HG02571 (cell line): ENCODE results near the gene ACAP2.
"Not testable (repeated sequence)": the region's sequence is repeated elsewhere in the genome, so short reads cannot be mapped to it uniquely, and the experiment has no call there.

ENCODE experiments used
- ATAC-seq: cut with Tn5 transposase; IDR thresholded peaks from one replicate; pipeline ENCODE4 v1.9.1; 2021; ENCODE audit warnings: mild to moderate bottlenecking, moderate library complexity; ENCODE audit not compliant: unreplicated experiment

Gene ACAP2

GRCh38 chr3:195249057-195249770, 193.6 kb downstream of the ACAP2 start:
- ATAC-seq, result no peak

DNA sequence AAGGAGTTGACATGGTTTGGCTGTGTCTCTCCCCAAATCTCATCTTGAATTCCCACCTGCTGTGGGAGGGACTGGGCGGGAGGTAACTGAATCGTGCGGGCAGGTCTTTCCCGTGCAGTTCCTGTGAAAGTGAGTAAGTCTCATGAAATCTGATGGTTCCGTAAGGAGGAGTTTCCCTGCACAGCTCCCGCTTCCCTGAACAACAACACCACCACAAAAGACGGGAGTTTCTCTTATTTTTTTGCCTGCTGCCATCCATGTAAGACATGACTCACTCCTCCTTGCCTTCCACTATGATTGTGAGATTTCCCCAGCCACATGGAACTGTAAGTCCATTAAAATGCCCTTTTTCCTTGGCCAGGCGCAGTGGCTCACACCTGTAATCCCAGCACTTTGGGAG, 194.5 kb downstream of the ACAP2 start:
- ATAC-seq, result no peak

DNA sequence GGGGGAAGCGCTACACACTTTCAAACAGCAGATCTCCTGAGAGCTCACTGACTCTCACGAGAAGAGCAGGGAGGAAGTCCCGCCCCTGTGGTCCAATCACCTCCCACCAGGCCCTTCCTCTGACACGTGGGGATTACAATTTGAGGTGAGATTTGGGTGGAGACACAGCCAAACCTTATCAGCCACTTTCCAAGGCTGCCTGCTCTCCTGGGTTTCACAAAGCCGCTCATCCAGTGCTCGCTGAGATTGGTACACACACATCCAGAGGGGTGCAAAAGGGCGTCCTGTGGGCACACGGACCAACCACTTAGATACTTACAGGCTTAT, 195.0 kb downstream of the ACAP2 start:
- ATAC-seq, result no peak

DNA sequence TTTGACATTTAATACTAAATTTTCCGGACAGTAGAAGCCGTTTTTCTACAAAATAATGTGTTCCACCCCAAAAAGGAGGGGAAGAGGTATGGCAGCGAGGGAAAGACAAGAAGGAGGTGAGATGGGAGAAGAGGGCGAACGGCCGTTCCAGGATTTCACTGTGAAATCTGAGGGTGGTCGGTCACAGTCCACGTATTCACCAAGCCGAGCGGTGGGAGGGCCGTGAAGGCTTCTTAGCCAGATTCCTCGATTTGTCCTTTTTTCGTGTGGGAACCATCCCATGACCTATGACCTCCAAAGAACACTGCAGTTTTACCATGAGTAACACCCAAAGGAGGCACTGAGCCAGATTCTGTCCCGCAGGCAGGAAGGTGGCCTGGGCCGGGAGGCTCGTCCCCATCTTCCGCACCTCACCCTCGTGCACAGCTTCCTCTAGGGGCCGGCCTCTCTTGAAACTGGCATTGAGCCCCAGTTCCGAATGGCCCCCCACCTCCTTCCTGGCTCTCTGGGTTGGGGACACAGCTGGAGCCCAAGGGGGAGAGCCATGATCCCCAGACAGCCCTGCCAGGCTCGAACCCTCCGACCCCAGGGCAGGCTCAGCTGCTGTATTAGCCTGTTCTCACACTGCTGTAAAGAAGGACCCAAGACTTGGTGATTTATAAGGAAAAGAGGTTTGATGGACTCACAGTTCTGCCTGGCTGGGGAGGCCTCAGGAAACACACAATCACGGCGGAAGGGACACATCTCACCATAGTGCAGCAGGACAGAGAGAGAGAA, 195.5 kb downstream of the ACAP2 start:
- ATAC-seq, result no peak

DNA sequence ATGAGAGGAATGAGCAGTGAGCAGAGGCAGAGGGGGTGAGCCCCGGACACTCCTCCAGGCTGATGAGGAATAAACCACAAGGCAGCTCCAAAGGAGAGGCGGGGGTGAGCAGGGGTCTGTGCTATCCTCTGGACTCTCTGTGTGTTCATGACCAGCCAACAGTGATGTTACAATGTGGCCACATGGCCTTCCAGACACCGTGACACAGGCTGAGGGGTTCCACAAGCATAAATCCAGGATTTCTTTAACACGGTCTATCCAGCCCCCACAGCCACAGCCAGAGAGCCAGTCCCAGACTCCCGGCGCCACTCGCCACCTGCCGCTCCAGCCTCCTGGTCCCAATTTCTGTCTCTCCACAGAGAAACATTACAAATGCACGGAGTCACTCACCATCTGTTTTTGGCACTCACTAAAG, 196.2 kb downstream of the ACAP2 start:
- ATAC-seq, result no peak

DNA sequence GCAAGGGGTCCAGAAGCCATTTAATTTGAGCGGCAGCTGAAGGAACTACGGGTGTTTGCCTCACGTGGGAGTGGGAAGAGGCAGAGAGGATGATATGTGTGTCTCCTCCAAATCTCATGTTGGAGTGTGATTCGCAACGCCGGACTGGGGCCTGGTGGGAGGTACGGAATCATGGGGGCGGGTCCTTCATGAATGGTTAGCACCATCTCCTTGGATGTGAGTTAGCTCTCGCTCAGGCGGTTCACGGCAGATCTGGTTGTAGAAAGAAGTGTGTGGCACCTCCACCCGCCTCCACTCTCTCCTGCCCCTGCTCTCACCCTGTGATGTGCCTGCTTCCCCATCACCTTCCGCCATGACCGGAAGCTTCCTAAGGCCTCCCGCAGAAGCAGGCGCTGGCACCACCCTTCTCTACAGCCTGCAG, 197.3 kb downstream of the ACAP2 start:
- ATAC-seq, result no peak

GRCh38 chr3:195241592-195242355, 201.0 kb downstream of the ACAP2 start:
- no peak for ATAC-seq

GRCh38 chr3:195240939-195241338, 201.9 kb downstream of the ACAP2 start:
- no peak for ATAC-seq

- no peak for ATAC-seq
These were observed 202.6 kb downstream of the ACAP2 start for GRCh38 chr3:195240171-195240701.

- no peak for ATAC-seq
These were observed 203.7 kb downstream of the ACAP2 start for GRCh38 chr3:195239121-195239520.

DNA sequence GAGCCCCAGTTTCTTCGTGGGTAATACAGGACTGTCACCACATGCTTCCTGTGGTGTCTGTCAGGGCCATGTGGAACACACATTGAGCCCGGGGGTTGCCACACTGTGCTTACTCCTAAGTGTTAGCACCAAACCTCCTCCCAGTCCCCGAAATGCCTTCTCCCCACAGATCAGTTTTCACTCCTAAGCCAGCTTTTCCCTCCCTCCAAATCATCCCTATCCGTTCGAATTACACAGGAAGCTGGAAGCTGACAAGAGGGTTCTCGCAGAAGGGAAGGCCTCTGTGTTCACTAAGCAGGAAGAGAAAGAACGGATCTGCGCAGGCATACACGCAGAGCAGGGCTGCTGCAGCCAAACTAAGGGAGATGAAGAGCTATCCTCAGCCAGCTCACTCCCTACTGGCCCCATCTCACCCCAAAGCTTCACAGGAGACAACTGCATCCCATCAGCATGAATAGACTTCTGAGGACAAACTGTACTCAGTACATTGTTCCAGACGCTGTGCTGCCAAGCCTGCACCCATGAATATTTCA, 204.2 kb downstream of the ACAP2 start:
- ATAC-seq, result no peak

- ATAC-seq, result no peak
These were observed 204.7 kb downstream of the ACAP2 start for GRCh38 chr3:195238081-195238571.

DNA sequence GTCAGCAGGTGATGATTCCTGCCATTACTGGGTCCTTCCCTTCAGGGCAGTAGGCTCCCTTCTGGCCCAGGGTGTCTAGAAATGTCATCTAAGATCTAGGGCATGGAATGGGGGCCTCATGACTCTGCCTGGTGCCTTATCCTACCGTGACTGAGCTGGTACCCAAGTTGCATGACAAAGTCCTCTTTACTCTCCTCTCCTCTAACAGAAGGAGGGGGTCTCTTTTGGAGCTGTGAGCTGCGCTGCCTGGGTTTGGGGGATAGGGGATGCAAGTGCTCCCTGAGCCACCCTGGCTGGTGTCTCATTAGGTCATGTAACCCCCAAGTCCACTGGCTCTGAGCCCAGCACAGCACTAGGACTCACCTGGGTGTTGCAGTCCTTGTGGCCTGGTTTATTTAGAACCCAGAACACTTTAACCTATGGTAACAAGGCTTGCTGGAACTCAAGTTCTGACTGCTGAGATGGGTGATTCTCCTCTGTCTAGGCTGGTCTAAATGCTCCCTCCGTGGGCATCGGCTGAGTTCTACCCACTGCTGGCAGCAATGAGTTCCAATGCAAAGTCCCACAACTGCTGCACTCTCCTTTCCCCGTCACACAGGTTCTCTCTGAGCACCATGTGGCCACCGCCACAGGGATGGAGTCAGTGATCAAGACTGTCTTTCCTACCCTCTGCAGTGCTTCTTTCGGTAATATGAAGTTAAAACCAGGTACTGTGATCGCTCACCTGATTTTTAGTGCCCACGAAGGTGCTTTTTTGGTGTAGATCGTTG, 205.8 kb downstream of the ACAP2 start:
- ATAC-seq, result no peak

- no peak for ATAC-seq
These were observed 206.6 kb downstream of the ACAP2 start for GRCh38 chr3:195236076-195236798.

DNA sequence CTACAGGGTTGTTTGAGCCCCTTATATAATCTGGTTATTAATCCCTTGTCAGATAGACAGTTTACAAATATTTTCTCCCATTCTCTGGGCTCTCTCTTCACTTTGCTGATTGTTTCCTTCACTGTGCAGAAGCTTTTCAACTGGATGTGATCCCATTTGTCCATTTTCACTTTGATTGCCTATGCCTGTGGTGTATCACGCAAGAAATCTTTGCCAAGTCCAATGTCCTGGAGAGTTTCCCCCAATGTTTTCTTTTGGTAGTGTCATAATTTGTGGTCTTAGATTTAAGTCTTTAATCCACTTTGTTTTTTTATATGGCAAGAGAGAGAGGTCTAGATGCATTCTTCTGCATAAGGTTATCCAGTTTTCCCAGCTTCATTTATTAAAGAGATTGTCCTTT, 212.6 kb downstream of the ACAP2 start:
- no peak for ATAC-seq

- not testable (repeated sequence) for ATAC-seq
These were observed 213.9 kb downstream of the ACAP2 start for GRCh38 chr3:195228886-195229285.

- ATAC-seq, result no peak
These were observed 214.9 kb downstream of the ACAP2 start for GRCh38 chr3:195227871-195228270.

GRCh38 chr3:195226900-195227447, 215.8 kb downstream of the ACAP2 start:
- ATAC-seq, result no peak

DNA sequence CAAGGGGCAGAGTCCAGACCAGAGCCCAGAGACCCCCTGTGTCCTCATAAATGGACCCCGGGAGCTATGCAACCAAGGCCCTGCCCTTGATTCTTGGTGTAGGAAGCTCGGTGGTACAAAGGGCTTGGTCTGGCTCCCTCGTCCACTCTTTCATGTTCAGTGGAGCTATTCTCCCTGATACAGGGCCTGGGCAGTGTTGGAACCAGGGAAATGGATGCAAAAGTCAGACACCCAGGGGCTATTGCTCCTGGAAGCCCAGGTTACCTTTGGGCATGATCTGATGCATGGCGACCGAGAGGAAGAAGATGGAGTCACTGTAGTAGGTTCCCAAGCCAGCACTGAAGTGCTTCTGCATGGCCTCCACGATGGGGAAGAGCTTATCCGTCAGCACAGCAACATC, 216.4 kb downstream of the ACAP2 start:
- no peak for ATAC-seq
